RPMI7951 (cell line): ENCODE data around the gene CIRBP. TPM values are rescaled to one million over a fixed set of nuclear protein-coding genes. Genes with fewer than 3 reads are reported as not detected.
"Not testable (repeated sequence)": the region's sequence is repeated elsewhere in the genome, so short reads cannot be mapped to it uniquely, and the experiment has no call there.

Source experiments
- DNase-seq: peaks from one replicate; pipeline ENCODE4 v3.0.0-alpha.2; 2012; ENCODE audit warnings: low read depth
- total RNA-seq: library from RNA; depleted of rRNA; stranded (reverse); fragments of >200 nt; shearing (Covaris generic); gene quantifications from 2 replicates; pipeline ENCODE4 v1.2.3, GENCODE V29; 2014

The CIRBP gene
- total RNA-seq, 1 experiment from 2014 or later, result 44.2 TPM

- DNase-seq, result no peak
Measured at GRCh38 chr19:1290196-1290702, 21.1 kb downstream of the CIRBP start.

GRCh38 chr19:1290703-1291651 is 21.8 kb downstream of the CIRBP start:
- no peak for DNase-seq

GRCh38 chr19:1291761-1292418 is 22.8 kb downstream of the CIRBP start:
- DNase-seq, result no peak

GRCh38 chr19:1292419-1293151 is 23.5 kb downstream of the CIRBP start:
- no peak for DNase-seq

GRCh38 chr19:1293782-1294604 is 24.9 kb downstream of the CIRBP start:
- no peak for DNase-seq

GRCh38 chr19:1294688-1295087 is 25.6 kb downstream of the CIRBP start:
- DNase-seq, result no peak

GRCh38 chr19:1295169-1296012 is 26.3 kb downstream of the CIRBP start:
- DNase-seq, result no peak

GRCh38 chr19:1296078-1296477 is 26.9 kb downstream of the CIRBP start:
- DNase-seq, result no peak

- DNase-seq, result no peak
Measured at GRCh38 chr19:1296575-1297271, 27.6 kb downstream of the CIRBP start.

- DNase-seq, result no peak
Measured at GRCh38 chr19:1298235-1298634, 29.1 kb downstream of the CIRBP start.

- no peak for DNase-seq
Measured at GRCh38 chr19:1299801-1300200, 30.7 kb downstream of the CIRBP start.

GRCh38 chr19:1300744-1301490 is 31.8 kb downstream of the CIRBP start:
- no peak for DNase-seq

- no peak for DNase-seq
Measured at GRCh38 chr19:1302533-1303239, 33.6 kb downstream of the CIRBP start.

GRCh38 chr19:1304197-1304924 is 35.2 kb downstream of the CIRBP start:
- DNase-seq, result no peak

- DNase-seq, result not testable (repeated sequence)
Measured at GRCh38 chr19:1305354-1305753, 36.2 kb downstream of the CIRBP start.

GRCh38 chr19:1307320-1307719 is 38.2 kb downstream of the CIRBP start:
- no peak for DNase-seq

GRCh38 chr19:1307755-1308303 is 38.7 kb downstream of the CIRBP start:
- no peak for DNase-seq
